HG03521 (cell line): ENCODE results near the gene ZIC2.

Experiments used
- ATAC-seq: cut with Tn5 transposase; IDR thresholded peaks from one replicate; pipeline ENCODE4 v1.9.1; 2021; ENCODE audit warnings: mild to moderate bottlenecking, moderate library complexity; ENCODE audit not compliant: unreplicated experiment

ZIC2 gene

DNA sequence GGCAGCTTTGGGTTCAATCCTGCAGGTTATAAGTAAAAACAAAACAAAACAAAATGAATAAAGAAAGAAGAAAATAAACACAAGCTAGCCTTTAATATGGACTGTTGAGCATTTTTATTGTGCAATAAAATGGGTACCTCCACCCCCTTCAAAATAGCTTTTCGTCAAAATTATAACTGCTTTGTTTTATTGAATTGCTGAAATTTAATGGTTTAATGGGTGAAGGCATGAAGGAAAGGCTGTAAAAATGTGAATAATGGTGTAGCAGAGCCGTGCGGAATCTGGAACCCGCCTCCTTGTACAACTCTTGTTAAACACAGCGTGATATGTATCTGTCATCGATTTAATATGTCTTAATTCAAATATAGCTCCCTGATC is 7.8 kb upstream of the ZIC2 start:
- ATAC-seq: no peak

DNA sequence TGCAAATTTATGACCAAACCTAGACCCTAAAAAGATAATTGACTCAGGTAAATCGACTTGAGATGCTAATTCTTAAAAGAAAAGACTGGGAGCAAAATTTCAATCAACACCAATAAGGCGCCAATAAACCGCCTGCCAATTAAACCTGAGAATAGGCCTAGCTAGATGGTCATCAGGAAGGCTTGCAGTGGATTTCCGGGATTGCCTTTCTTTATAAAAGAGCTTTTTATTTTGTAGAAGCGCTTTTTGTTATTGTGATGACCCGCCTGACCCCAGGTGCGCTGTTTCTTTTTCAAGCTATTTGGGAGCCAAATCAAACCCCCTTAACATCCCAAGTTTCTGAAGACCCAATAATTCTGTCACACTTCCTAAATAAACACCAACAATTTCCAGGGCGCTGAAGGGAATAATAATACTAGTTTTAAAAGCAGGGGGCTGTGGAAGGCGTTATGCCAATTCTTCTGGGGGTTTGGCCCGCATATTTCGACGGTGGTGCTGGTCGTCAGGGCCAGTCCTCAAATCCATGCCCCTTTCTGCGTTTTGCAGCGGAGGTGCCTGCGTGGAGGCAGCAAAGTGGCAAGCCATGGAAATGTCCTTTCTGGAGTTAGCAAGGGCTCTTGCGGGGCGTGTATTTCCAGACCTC is 7.2 kb upstream of the ZIC2 start:
- no peak for ATAC-seq

DNA sequence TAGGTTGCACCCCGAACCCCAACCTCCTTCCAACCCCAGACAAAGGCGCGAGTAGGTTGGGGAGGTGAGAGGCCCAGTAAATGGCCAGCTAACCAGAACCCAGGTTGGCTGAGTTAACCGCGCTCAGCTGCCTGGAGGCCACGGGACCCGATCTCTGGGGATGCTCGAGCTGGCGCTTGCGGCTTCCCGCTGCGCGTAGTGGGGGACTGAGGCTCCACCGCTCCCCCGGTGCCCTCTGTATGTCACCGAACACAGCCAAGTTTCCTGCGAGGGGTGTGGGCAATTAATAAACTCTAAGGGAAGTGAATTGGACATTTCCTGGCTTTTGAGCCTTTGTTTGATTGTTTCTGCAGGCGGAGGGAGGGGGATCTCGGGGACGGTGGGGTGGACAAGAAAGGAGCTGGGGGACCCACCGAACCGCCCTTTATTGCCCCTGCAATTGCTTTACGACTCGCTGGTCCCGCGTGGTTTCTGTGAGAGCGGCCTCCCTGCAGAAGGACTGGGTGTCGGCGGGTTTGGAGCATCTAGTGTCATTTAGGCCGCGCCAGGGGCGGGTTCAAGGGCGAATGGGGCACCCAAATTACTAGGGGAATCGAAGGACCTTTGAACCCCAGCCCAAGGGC is 6.5 kb upstream of the ZIC2 start:
- no peak for ATAC-seq

DNA sequence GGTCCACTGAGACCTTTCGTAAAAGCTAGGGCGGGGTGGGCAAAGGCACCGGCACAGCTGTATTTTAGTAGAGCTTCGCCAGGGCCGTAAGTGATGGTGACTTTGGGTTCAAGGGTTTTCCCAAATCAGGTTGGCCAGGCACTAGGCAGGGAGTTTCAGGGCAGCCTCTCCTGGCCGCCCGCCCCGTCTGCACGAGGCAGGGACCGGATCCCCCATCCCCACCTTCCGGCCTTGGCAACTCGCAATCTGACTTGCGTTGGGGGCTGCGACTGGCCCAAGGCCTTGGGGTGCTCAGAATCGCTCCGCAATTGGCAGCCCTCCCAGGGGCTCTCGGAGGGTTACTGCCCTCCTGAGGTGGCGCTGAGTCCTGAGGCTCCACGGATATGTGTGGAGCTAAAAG is 6.0 kb upstream of the ZIC2 start:
- no peak for ATAC-seq

DNA sequence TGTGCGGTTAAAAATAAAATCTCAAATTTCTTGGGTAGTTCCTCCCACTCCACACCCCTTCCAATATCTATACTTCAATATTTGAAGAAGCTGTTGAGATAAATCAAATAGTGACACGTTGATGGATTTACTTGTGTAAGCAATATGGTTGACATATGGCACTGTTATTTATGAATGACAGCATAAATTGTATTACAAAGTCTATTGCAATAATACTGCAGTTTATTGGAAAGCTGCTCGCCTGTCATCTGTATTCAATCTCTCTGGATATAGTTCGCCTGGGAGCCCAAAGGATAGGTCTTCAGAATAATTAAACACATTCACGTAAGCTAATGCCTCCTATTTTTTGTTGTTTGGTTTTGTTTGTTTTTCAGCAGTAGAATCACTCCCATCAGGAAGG is 5.0 kb upstream of the ZIC2 start:
- no peak for ATAC-seq

DNA sequence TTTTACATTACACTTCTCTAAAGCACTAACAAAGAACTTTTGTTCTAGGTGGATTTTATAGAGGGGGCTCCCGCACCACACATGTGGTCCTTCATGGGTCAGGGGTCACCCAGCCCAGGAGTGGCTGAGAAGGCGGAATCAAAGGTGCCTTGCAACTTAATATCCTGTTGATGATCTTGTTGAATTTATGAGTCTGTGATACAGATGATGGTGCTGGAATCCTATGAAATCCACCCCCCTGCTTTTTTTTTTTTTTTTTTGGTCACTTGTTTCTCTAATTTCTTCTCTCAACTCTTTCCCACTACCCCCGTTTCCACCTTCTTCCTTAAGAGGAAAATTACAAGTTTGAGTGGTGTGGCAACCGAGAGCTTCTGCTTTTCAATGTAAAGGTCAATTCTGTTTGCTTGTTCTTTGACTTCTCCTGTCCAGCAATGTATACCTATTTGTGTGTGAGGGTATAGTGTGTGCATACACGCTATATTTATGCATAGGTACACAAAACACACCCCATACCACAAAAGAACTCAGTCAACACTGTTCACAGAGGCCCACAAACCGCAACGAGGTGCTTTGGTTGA is 4.2 kb upstream of the ZIC2 start:
- ATAC-seq: no peak

DNA sequence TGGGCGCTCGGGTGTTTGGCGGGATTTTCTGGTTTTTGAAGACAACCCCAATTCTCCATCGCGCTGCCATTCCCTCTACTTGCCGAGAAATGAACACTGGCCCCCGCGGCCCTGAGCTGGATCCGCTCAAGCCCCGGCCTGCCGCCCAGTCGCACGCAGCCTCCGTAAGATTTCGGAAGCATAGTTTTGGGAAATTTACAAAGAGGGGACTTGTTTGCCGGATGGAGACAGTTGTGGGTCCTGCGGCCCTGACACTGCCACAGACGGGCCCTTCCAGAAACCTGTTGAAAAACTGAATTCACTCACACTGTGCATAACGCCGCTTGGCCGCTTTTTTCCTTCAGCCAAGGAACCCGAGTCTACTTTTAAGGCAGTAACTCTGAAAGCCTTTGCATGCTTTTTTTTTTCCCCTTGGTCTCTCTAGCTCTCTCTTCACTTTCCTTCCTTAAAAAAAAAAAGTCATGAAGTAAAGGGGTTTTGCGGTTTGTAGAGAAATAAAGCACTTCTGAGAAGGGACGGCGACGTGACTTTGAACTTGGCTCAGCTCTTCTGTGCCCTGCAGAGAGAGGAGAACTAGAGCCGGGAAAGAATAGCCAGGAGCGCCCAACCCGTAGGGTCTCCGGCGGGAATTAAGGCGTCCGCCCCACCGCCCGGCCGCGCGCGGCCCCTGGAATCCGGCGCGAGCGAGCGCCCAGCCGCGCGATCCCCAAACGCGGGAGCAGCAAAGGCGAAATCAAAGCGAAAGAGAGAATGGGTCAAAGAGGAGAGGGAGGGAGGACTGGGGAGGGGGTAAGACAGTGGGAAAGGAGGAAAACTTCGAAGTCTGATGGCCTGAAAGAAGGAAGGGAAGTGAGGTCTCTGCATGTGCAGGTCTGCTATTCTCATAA is 3.4 kb upstream of the ZIC2 start:
- no peak for ATAC-seq

DNA sequence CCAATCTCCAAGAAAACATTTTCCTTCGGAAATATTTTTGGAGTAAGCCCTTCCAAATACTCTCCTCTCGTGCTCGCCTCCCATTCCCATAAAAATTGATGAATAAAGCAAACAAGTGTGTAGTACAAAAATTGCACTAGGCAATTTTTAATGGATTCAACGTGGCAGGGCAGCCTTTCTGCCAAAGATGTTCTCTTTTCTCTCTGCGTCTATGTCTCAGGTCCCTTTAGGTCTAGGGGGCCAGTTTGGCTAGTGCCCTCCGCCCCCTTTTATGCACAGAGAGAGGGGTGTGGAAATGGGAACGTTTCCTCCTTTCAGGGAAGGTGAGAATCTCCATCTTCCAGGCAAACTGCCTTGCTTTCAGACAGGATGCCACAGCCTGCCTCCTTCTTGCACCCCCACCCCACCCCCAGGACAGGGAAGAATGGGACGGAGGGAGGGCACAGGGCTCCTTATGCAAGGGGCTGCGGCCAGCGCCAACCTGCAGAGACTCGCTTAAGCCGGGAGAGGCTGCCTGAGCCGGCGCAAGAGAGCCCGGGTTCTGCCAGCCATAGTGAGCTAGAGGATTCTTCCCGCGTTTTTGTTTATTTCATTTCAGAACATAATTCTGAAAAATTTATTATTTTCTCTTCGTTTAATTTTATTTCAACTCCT is 2.7 kb upstream of the ZIC2 start:
- ATAC-seq: no peak

DNA sequence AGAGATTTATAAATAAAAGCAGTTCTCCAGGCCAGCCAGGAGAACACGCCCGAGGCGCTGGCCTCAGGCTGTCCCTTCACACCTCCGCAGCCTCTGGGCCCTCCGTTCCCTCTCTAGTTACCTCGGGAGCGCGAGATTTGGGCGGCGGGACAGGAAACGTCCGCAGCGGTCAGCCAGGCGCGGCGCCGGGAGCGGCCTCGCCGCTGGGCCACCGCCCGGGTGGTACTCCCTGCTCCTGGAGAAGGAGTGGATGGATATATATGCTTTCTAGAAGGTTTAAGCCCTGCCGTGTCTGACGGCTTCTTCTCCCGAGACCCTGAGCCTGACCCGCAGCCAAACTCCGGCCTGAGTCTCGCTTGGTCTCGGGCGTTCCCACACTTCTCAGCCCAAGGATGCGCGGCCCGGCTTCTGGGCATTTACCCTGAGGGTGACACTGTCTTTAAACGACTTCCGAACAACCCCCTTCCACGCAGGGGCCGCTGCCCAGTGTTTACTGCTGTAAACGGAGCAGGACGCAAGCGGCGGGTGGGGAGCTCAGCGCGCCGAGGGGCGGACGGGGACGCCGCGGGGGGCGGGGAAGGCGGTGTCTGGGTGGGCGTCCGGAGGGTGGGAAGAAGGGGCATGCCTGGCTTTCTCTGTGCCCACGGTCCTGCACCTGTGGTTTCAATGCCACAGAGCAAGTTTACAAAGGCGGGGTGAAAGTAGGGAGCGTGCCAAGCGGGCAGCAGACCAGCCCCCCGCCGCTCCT is 2.0 kb upstream of the ZIC2 start:
- ATAC-seq: no peak

DNA sequence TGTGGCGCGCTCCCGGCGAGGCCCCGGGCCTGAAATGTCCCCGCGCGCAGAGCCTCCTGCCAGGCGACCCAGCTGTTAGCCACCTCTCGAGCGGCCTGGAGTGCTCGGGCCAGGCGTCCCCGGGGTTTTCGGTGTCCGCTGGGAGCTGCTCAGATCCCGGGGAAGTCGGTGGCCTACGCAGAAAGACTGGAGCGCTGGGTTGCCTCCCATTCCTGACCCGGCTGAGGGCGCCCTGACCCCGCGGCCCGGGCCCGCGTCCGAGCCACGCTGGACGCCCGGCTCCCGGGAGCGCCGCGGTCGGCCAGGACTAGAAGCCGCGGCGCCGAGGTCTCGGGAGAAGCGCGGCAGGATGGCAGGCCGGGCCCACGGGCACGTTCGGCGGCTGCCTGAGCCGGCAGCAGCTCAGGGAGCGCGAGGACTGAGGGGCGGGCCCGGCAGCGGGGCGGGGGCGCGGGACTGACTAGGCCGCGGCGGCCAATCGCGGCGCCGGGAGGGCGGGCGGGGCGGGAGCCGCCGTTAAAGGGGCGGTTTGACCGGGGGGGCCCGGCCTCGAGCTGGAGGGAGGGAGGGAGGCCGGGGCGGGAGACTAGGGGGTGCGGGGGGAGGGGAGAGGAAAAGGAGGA is 1.3 kb upstream of the ZIC2 start:
- ATAC-seq: peak; percentile 57

DNA sequence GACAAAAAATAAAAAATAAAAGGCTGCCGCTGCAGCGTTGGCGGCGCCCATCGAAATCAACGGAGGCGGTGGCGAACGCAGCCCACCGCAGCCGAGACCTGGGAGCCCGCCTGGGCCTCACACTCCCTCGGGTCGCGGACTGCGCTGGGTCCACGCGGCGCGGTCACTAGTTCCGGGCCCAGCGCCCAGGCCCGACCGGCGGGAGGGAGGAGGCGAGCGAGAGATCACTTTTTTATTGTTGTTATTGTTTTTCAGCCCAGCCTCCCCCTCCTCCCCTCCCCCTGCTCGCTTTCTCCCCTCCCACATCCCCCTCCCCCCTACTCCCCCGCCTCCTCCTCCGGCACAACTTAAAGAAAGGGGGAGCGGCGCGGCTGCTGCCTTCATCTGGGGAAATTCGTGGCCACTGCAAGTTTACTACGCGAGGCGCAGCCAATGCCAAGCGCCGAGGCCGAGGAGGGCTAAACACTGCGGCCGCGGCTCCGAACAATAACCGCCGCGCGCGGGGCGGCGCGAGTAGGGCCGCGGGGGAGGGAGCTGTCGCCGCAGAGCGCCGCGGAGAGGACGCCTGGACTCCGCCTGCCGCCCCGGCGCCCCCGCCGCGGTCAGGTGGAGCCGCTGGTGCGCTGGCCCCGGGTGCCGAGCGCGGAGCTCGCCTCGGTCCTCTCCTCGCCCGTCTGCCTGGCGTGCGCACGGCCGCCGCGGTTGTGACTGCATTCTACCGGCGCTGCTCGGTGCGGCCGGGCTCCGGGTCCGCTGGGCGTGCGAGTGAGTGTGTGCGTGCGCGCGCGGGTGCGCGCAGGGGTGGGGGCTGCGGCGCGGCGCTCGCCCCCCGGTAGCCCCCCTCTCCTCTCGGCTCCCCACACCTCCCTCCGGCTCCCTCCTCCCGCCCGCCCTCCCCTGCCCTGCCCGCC is 505 bp upstream of the ZIC2 start:
- ATAC-seq: no peak

DNA sequence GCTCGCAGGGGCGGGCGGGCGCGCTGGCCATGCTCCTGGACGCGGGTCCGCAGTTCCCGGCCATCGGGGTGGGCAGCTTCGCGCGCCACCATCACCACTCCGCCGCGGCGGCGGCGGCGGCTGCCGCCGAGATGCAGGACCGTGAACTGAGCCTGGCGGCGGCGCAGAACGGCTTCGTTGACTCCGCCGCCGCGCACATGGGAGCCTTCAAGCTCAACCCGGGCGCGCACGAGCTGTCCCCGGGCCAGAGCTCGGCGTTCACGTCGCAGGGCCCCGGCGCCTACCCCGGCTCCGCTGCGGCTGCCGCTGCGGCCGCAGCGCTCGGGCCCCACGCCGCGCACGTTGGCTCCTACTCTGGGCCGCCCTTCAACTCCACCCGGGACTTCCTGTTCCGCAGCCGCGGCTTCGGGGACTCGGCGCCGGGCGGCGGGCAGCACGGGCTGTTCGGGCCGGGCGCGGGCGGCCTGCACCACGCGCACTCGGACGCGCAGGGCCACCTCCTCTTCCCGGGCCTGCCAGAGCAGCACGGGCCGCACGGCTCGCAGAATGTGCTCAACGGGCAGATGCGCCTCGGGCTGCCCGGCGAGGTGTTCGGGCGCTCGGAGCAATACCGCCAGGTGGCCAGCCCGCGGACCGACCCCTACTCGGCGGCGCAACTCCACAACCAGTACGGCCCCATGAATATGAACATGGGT is 599 bp downstream of the ZIC2 start:
- no peak for ATAC-seq

DNA sequence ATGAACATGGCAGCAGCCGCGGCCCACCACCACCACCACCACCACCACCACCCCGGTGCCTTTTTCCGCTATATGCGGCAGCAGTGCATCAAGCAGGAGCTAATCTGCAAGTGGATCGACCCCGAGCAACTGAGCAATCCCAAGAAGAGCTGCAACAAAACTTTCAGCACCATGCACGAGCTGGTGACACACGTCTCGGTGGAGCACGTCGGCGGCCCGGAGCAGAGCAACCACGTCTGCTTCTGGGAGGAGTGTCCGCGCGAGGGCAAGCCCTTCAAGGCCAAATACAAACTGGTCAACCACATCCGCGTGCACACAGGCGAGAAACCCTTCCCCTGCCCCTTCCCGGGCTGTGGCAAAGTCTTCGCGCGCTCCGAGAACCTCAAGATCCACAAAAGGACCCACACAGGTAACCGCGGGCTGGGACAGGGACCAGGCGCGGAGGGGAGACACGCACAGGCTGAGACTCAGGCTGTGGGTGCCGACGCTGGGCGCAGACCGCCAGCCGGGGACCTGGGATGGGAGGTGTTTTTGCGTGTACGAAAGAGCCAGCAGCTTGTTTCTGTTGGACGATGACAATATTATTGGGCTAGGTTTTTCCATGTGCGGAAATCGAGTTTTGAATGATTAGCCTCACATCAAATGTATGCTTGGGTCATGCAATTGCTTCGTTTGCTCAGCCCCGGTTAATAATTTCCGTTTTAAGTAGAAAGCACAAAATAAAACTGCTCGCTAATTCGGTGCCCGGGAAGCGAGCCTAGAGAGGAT is 1.3 kb downstream of the ZIC2 start:
- ATAC-seq: no peak

DNA sequence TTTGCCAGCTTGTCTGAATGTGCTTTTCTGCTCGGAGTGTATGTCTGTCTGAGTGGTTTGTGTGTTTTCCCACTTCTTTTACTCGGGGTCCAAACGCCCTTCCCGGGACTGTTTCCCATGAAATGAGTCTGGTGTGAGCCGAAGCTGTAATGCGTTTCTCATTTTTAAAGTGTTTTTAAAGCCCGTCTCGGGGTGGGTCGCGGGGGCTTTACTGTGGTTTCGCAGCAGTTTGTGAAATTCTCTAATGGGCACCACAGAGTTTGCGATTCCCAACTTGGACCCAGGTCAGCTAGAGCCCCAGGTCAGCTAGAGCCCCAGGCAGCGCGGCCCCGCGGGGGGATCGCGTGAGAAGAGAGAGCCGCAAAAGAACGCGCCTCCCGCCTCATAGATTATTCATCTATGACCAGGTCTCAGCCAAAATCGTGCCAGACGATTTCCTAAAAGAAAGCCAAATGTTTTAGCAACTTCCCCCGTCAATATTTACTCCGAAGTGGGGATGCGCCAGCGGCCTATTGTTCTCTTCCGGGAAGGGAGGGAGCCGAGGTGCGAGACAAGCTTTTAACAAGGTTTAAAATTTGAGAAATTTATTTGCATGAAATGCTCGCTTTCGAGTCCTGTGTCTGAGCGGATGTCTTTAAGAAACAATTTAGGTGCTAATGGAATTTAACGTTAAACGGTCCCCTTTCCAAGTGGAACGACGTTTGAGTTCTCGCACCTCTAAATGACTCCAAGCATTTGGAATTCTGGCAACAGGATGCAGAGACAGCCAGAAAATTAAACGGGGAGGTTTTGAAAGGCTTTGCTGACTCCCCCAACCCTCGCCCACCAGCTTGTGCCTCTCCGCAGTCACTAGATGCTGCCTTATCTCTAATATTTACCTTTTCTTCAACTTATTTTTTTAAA is 2.2 kb downstream of the ZIC2 start:
- no peak for ATAC-seq

DNA sequence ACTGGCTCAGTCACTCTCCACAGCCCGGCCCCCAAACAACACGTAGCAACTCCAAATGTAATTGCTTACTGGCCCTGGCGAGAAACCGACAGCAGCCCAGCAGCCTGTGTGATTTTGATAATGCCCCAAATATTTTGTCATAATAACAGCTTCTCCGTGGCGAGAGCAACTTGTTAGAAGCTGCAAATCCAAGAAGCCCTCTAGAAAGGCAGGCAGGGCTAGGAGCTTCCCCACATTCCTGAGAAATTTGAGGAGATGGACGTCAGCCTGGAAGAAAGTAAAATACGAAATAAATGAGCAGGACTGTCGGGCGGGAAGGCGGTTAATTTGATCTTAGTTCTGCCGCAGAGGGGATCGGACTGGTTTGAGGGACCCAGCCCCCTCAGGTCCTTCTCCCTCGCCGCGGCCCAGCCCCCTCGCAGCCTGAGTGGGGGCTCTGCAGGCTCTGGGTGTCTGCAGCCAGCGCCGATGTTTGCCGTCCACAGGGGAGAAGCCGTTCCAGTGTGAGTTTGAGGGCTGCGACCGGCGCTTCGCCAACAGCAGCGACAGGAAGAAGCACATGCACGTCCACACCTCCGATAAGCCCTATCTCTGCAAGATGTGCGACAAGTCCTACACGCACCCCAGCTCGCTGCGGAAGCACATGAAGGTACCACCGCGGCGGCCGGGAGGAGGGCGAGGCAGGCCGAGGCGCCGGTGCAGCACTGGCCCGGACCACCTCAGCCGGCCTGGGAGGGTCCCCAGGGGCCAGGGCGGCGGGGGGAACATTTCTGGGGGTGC is 3.1 kb downstream of the ZIC2 start:
- no peak for ATAC-seq
